Skeletal muscle tissue (tissue), 4 donors: ENCODE data around the gene TGFB1. TPM values are rescaled to one million over a fixed set of nuclear protein-coding genes. Genes with fewer than 3 reads are reported as not detected.

Experiments
- H3K27ac ChIP-seq: one replicate; pipeline ENCODE4 v1.7.0; 2013; ENCODE audit warnings: mild to moderate bottlenecking, low read depth, low read length, inconsistent platforms
- H3K27me3 ChIP-seq, 3 donors: one replicate each; pipeline ENCODE4 v1.7.0; 2013; ENCODE audit warnings: low read length in 3 of 3; ENCODE audit not compliant: control insufficient read depth in 3 of 3, insufficient read depth in 3 of 3
- H3K36me3 ChIP-seq, 3 donors: one replicate each; pipeline ENCODE4 v1.7.0; 2013; ENCODE audit warnings: low read length in 3 of 3; ENCODE audit not compliant: control insufficient read depth in 3 of 3, insufficient read depth in 3 of 3
- H3K4me1 ChIP-seq, 3 donors: one replicate each; pipeline ENCODE4 v1.7.0; 2013; ENCODE audit warnings: low read length in 3 of 3, mild to moderate bottlenecking in 3 of 3; ENCODE audit not compliant: control insufficient read depth in 3 of 3, insufficient read depth in 3 of 3
- H3K4me3 ChIP-seq, 3 donors: one replicate each; pipeline ENCODE4 v1.7.0; 2013; ENCODE audit warnings: low read length in 3 of 3
- H3K9ac ChIP-seq, 3 donors: one replicate each; pipeline ENCODE4 v1.7.0; 2013; ENCODE audit warnings: low read length in 3 of 3, mild to moderate bottlenecking in 3 of 3, moderate library complexity in 2 of 3, low read depth in 1 of 3
- H3K9me3 ChIP-seq, 3 donors: one replicate each; pipeline ENCODE4 v1.7.0; 2013; ENCODE audit warnings: low read length in 3 of 3; ENCODE audit not compliant: control insufficient read depth in 3 of 3
- total RNA-seq: library from RNA; depleted of rRNA; stranded (reverse); fragments of >200 nt; gene quantifications from one replicate; pipeline ENCODE4 v1.2.3, GENCODE V29; 2014
- donor health status: Osteomylitis.

TGFB1 gene
- total RNA-seq, 1 donor from 2014 or later, result 3.1 TPM

DNA sequence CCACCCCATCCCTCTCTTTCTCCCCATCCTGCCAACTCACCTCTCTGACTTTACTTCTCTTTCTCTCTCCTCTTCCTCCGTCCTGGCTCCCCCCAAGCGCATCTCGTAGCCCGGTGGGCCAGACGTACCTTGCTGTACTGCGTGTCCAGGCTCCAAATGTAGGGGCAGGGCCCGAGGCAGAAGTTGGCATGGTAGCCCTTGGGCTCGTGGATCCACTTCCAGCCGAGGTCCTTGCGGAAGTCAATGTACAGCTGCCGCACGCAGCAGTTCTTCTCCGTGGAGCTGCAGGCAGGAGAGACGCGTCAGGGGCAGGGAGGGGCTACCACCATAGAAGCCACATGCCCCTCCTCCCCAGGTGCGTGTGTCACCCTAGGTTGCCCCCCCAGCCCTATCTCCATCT lies 21.7 kb downstream of the TGFB1 start:
- peaks cover 6 to 9% (median 6%) of the 10 kb centered on the region in 3 donors for H3K36me3 ChIP-seq
- no peak overlapping the region for H3K4me3 ChIP-seq

DNA sequence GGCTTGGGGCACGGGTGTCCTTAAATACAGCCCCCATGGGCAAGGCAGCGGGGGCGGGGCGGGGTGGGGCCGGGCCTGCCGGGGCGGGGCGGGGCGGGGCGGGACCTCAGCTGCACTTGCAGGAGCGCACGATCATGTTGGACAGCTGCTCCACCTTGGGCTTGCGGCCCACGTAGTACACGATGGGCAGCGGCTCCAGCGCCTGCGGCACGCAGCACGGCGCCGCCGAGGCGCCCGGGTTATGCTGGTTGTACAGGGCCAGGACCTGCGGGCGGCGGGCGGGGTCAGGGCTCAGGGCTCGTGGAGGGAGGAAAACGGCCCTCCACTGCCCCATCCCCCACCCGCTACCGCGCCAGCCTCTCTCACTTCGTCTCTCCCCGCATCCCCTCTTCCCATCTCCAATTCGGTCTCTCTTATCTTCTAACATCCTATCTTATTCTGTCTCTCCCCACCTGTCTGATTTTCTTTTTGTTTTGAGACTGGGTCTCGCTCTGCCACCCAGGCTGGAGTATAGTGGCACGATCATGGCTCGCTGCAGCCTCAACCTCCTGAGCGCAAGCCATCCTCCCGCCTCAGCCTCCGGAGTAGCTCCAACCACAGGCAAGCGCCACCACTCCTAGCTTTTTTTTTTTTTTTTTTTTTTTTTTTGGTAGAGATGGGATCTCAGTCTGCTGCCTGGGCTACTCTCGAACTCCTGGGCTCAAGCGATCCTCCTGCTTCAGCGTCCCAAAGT lies 22.6 kb downstream of the TGFB1 start:
- H3K4me3 ChIP-seq, result no peak overlapping the region
- H3K36me3 ChIP-seq, result peaks cover 6 to 11% (median 6%) of the 10 kb centered on the region in 3 donors
- H3K27me3 ChIP-seq, result no peaks in the 10 kb centered on the region
- H3K9me3 ChIP-seq, result no peaks in the 10 kb centered on the region
- no peak overlapping the region for H3K27ac ChIP-seq
- peaks cover 25 to 30% (median 30%) of the 10 kb centered on the region in 3 donors for H3K4me1 ChIP-seq
- H3K9ac ChIP-seq, result no peak overlapping the region

More for the DNA sequence above, 21.7 kb downstream of the TGFB1 start:
- no peaks in the 10 kb centered on the region for H3K27me3 ChIP-seq
- H3K9ac ChIP-seq, result no peak overlapping the region
- H3K27ac ChIP-seq, result no peak overlapping the region
- peaks cover 16 to 21% (median 21%) of the 10 kb centered on the region in 3 donors for H3K4me1 ChIP-seq
- H3K9me3 ChIP-seq, result no peaks in the 10 kb centered on the region

DNA sequence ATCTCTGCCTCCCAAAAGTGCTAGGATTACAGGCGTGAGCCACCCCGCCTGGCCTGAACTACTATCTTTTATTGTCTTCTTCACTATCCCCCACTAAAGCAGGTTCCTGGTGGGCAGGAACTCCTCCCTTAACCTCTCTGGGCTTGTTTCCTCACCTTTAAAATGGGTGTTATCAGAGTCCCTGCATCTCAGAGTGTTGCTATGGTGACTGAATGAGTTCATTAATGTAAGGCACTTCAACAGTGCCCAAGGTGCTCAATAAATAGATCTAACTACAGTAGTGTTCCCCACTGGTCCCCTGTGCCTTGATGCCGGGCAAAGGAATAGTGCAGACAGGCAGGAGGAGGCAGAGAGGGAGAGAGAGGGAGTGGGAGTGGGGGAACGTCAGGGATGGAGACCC lies 23.2 kb downstream of the TGFB1 start:
- Histone ChIP-seq H3K4me3 (no peak overlapping the region), H3K9me3 (no peaks in the 10 kb centered on the region), H3K27ac (no peak overlapping the region), H3K36me3 (peaks cover 6 to 12% (median 6%) of the 10 kb centered on the region in 3 donors), H3K4me1 (peaks cover 31 to 37% (median 36%) of the 10 kb centered on the region in 3 donors), H3K27me3 (no peaks in the 10 kb centered on the region), H3K9ac (no peak overlapping the region)

DNA sequence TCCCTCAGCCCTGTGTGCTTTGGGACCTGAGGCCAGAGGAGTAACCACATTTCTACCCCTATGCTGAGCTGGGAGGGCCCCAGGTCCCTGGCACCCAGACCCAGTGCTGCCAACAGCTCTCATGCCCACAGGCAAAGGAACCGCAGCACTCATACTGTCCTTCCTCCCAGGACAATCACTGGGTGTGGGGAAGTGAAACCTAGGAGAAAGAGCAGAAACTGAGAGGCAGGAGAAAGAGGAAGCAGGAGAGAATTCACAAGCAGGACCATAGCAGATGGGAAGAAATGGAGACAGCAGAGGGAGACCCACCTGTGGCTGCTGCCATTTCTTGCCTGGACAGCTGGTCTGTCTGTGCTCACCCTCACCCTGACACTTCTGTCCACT lies 24.9 kb downstream of the TGFB1 start:
- Histone ChIP-seq H3K4me3 (no peak overlapping the region), H3K27me3 (no peaks in the 10 kb centered on the region), H3K9ac (no peak overlapping the region), H3K36me3 (peaks cover 6 to 12% (median 8%) of the 10 kb centered on the region in 3 donors), H3K4me1 (peaks cover 45 to 53% (median 53%) of the 10 kb centered on the region in 3 donors), H3K9me3 (no peaks in the 10 kb centered on the region), H3K27ac (peak overlapping the region; percentile 63)

DNA sequence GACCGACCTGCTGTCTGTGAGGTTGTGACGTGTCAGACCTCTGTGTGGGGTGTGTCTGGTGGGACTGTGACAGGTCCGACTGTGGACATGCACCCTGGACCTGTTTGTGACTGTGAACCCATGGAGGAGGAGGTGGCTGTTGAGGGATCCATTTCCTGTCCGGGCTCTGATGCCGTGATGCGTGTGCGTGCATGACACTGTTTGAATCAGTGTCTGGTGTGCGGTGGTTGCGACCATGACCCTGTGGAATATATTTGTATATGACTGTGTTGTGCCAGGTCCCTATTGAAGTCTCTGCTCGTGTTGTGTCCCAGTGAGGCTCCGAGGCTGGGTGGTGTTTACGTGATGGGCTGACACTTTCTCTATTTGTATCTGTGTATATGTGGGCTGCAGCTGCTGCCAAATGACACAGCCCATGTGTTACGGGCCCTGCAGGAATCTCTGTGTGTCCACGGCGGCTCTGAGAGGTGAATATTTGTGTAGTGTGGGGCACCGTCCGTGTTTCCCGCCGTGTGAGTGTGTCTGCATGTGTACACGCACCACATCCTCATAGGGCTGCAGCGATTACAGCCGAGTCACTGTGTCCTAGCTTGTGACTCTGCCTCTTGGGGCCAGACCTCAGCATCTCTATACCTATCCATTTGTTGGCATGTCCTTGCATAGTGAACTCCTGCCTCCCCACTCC lies 25.4 kb downstream of the TGFB1 start:
- Histone ChIP-seq H3K4me3 (peak overlapping the region in 2 of 3 donors; percentile 49 to 63), H3K27ac (peak overlapping the region; percentile 63), H3K27me3 (no peaks in the 10 kb centered on the region), H3K9ac (peak overlapping the region; percentile 37 to 74 (median 65)), H3K36me3 (peaks cover 6 to 12% (median 8%) of the 10 kb centered on the region in 3 donors), H3K4me1 (peaks cover 51 to 58% (median 58%) of the 10 kb centered on the region in 3 donors), H3K9me3 (no peaks in the 10 kb centered on the region)

DNA sequence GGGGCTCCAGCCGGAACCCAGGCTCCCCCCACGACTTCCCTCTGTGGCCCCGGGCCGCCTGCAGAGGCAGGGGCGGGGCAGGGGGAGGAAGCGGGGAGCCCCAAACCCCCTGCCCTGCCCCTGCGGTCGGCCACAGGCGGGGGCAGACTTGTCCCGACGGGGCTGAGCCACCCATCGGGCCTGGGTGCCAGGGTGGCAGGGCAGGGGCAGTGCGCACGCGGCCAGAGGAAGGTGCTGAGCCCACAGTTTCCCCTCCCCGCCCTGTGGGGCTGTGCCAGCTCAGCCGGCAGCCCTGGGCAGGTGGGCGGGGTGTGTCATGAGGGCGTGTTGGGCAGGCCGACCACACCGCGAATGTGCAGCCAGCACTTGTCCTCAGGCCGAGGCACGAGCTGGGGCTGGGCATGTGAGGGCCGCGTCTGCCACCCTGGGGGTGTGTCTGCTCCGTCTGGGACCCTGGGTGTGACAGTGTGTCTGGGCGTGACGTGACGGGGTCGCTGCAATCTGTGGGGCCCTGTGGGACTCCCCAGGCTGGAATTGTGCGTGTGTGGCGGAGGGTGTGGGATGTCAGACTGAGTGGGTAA lies 26.1 kb downstream of the TGFB1 start:
- H3K4me1 ChIP-seq, result peaks cover 57 to 65% (median 64%) of the 10 kb centered on the region in 3 donors
- no peaks in the 10 kb centered on the region for H3K9me3 ChIP-seq
- peaks cover 6 to 15% (median 8%) of the 10 kb centered on the region in 3 donors for H3K36me3 ChIP-seq
- H3K27ac ChIP-seq, result peak overlapping the region; percentile 63
- H3K4me3 ChIP-seq, result peak overlapping the region; percentile 49 to 63 (median 52)
- no peaks in the 10 kb centered on the region for H3K27me3 ChIP-seq
- H3K9ac ChIP-seq, result peak overlapping the region; percentile 37 to 74 (median 65)

DNA sequence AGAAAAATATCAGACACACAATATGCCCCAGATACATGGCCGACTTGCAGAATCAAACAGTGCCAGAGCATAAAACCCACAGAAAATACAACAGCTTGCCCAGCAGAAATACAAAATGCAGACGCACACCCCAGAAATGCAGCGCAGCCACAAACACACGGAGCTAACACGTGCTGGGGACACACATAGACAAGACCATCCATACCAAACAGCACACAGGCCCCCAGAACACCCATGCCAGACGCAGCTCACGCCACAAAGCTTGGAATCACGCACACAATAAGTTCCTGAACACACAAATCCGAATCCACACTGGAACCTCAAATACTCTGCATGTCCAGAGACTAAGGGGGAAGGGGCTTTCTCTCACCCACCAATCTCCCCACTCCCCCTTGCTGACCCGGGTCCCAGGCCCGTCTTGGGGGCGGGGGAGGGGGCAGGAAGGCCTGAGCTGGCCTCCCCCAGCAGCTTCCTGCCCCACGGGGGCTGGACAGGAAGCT lies 26.6 kb downstream of the TGFB1 start:
- H3K9ac ChIP-seq, result peak overlapping the region; percentile 14 to 74 (median 65)
- peak overlapping the region; percentile 63 for H3K27ac ChIP-seq
- peaks cover 61 to 70% (median 70%) of the 10 kb centered on the region in 3 donors for H3K4me1 ChIP-seq
- H3K27me3 ChIP-seq, result no peaks in the 10 kb centered on the region
- peak overlapping the region; percentile 26 to 61 (median 49) for H3K4me3 ChIP-seq
- no peaks in the 10 kb centered on the region for H3K9me3 ChIP-seq
- H3K36me3 ChIP-seq, result peaks cover 3 to 17% (median 10%) of the 10 kb centered on the region in 3 donors

DNA sequence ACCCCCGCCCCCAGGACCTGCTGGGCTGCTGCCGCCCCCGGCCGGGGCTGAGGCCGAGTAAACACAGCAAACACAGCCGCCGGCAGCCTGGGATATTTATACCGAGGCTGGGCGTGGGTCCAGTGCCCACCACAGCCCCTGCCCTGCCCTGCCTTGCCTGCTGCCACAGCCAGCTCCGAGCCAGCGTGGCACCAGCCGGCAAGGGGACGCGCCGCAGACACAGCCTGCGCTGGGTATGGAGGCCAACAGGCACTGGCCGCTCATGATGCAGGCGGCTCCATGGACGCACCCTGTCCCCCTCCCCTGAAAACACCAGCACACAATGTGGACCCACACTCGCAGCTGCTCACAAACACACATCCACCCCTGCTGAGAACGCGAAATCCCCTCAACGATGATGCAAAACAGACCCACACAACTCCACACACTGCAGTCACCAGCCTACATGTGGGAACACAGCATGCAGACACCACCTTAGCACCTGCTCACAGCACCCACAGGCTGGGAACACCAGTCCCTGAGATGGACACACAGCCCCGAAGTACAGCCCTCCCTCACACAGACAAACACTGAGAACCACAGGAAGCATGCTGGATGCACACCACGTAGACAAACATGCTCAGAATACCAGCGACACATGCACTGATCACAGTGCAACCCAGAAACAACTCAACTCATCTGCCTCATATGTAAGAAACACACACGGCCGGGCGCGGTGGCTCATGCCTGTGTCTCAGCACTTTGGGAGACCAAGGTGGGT lies 27.6 kb downstream of the TGFB1 start:
- peaks cover 68 to 80% (median 80%) of the 10 kb centered on the region in 3 donors for H3K4me1 ChIP-seq
- H3K27me3 ChIP-seq, result no peaks in the 10 kb centered on the region
- H3K27ac ChIP-seq, result peak overlapping the region; percentile 89
- peak overlapping the region; percentile 65 to 82 (median 74) for H3K9ac ChIP-seq
- H3K4me3 ChIP-seq, result peak overlapping the region; percentile 52 to 75 (median 75)
- H3K36me3 ChIP-seq, result peaks cover 6 to 20% (median 7%) of the 10 kb centered on the region in 3 donors
- H3K9me3 ChIP-seq, result no peaks in the 10 kb centered on the region

DNA sequence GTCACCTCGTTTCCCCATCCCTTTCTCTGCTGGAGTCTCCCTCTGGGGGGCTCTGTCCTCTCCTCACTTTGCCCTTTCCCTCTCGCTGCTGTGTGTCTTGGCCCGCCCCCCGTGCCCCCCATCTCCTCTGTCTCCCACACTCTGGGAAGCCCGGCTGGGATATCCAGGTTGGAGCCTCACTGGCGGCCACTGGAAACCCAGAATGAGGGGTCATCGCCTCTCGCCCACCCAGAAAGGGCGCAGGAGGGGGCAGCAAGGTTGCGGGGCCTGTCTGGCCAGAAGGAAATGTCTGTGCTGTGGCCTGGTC lies 28.1 kb downstream of the TGFB1 start:
- peak overlapping the region; percentile 52 to 75 (median 75) for H3K4me3 ChIP-seq
- peaks cover 8 to 26% (median 12%) of the 10 kb centered on the region in 3 donors for H3K36me3 ChIP-seq
- H3K9ac ChIP-seq, result peak overlapping the region; percentile 65 to 82 (median 74)
- H3K9me3 ChIP-seq, result no peaks in the 10 kb centered on the region
- no peaks in the 10 kb centered on the region for H3K27me3 ChIP-seq
- H3K4me1 ChIP-seq, result peaks cover 68 to 81% (median 80%) of the 10 kb centered on the region in 3 donors
- H3K27ac ChIP-seq, result peak overlapping the region; percentile 89
